ENCODE measurements around the gene SEMA3B.
"Not testable (repeated sequence)": the region's sequence is repeated elsewhere in the genome, so short reads cannot be mapped to it uniquely, and the experiment has no call there.

Gene SEMA3B

GRCh38 chr3:50268703-50269451, at the start of gene SEMA3B:
TSS of gene SEMA3B (plus strand) at chr3:50269147. CDS start at chr3:50269241, 94 bp downstream.
- DNase-seq = no peak

DNA sequence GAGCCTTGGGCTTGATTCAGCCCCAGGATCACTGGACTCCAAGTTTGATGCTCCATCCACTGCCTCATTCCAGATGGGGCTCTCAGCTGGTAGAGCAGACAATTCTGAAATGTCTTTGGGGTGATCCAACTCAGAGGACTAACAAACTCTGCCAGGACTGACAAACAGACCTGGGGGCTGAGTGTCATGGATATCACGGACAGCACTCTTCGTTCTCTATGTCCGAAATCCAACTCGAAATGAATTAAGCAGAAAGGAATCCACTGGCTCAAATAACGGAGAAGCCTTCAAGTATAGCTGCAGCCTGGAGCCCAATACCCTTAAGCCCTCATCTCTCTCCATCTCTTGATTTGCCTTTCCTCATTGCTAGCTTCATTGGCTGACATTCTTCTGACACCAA, 49.7 kb upstream of the SEMA3B start:
- DNase-seq = no peak

DNA sequence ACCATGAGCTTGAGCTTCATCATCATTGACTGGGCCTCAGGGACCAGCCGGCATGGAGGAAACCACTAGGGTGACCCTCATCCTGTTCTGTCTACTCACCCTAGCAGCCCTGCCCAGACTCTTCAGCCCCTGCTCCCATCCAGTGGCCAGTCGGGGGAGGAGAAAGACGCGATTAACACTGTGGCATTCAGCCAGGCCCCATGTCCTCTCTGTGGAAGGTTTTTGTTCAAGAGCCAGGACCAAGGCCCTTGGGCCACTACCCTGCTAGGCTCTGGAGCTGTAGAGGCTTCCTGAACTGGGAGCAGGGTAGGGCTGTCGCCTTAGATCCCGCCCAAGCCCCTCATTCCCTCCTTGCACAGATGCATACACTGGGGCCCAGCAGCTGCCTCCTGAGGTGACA, 48.8 kb upstream of the SEMA3B start:
- DNase-seq = no peak

DNA sequence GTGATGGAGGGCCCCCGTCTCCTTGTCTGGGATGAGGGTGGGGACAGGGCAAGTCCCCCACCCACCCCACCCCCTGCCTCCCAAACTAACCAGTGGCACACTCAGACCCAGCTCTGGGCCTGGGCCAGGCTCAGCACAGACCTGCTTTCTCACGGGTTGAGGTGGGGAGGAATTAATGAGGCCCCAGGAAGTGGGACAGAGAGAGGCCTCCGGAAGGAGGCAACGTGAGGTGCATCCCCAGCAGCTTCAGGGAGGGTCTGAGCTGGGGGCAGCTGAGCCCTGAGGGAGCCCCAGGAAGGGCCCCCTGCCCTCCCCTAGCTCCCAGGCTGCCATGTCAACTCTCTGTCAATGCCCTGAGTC, 47.9 kb upstream of the SEMA3B start:
- DNase-seq = no peak

DNA sequence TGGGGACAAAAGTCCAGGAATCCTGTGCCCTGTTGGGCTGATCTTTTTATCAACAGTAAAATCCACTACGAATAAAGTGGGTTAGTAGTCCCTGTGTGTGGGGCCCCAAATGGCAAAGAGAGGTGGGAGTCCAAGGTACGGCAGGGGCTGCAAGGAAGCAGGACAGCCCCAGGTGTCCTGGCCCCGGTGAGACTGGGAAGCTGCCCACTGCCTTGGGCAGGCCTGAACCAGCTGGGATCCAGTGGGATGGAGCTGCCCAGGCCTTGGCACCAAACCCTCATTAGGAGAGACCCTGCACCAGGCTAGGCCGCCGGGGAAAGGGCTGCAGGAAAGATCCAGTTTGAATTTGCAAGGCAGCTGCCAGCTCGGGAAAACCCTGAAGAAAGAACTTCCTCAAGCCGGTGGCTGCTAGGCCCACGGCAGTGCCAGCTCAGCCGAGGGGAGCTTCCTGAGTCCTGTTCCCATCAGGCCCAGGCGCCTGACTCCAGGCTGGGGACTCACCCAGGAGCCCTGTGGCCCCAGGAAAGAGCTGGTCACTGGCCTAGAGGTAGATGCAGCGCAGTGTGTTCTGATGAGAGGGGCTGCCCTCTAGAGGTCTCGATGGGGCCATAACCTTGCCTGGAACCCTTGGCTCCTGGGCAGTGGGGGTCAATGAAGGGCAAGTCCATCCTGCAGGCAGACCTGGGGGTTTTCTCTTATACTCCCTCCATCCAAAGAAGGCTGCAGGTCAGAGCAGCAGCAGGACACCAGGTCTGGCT, 47.4 kb upstream of the SEMA3B start:
- no peak for DNase-seq

DNA sequence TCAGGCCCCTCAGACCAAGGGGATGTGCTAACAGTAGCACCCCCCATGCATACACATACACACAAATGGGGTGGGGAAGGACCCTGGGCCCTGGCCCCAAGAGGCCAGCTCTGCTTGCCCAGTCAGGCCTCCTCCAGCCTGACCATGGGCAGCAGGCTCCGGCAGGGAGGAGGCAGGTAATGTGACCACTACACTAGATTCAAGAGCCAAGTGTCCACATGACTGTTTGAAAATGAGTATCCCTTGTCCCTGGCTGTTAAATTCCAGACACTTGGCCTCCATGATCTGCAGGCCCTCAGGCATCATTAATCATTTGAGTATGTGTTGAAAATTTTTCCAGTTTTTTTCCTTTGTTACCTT, 46.8 kb upstream of the SEMA3B start:
- no peak for DNase-seq

DNA sequence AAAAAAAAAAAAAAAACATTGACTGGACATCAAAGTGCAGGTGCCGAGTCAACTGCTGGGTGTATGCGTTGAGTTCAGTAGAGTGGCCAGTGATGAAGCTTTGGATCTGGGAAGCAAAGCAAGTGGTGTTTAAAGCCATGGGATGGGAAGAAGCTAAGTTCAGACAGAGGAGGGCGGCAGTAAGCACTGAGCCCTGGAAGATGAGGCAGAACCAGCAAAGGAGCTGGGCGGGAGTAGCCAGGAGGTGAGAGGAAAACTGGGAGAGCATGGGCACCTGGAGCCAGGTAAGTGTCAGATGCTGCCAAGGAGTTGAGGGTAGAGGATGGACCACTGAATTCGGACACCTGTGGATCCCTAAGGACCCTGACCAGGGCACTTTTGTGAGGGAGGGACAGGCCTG, 44.3 kb upstream of the SEMA3B start:
- DNase-seq = no peak

DNA sequence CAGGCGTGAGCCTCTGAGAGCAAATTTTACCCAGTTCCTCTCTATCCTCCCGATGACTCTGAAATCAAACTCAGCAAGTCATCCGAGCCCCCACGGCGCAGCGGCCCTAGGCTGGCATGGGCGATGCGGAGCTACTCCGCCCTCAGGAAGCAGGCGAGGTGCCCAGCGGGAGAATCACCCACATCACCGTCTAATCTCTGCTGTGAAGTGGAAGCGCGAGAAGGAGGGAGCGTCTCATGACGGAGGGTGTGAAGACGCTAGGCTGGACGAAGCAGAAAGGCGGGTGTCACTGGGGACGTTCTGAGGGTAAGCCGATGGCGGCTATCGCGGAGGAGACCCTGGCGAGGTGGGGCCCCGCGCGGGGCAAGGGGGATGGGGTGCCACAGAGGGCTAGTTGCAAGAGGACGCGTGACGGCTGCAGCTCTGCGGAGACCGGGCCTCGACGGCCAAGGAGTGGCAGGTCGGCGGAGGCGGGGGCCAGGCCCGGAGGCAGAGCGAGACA, 42.0 kb upstream of the SEMA3B start:
- no peak for DNase-seq

DNA sequence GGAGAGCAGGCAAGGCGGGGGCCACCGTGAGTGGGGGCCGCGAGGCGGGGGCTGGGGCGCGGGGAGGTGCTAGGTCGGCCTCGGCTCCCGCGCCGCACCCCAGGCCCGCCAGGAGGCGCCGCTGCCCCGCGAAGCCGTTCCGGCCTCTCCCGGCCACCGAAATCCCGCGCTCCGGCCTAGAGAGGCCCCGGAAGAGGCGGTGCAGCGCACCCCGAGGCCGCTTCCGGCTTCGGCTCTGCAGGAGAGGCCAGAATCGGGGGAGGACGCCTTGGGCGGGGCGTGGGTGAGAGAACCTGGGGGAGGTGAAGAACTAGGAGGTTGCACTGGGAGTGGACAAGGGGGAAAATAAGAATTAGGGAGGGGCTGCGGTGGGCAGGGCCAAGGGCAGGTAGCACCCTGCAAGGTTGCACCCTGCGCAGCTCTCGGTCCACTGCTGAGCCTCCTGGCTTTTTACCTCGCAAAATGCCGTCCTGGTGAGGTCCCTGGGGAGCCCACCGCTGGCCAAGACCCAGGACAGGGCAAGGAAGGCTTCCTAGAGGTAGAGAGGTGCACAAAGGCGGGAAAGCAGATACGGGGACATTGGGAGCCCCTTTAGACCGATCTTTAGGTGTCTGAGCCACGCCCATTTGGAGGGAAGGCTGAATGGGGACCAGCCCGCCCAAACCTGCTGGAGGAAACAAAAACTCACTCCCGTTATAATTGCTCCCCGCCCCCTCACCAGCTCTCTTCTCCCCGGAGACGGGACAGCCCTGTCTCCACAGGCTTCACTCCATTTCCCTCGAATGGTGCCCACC, 41.4 kb upstream of the SEMA3B start:
- DNase-seq = peak; percentile 90

- DNase-seq = not testable (repeated sequence)
These were observed 40.7 kb upstream of the SEMA3B start for GRCh38 chr3:50228184-50228763.

DNA sequence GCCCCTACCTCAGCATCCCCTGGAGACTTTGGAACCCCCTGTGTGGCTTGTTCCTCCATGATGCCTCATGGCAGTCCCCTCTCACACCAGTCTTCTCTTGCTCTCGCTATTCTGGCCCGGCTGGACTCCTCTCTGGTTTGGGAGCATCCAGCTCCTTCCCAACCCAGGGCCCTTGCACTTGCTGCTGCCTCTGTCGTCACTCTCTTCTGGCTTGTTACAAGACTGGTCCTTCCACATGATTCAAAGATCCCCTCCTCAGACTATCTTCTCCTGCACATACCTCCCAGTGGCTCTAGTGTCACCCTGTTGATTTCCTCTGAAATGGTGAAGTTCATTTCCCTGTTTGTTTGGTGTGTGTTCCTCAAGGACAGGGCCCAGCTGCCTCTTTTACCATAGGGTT, 39.5 kb upstream of the SEMA3B start:
- no peak for DNase-seq

DNA sequence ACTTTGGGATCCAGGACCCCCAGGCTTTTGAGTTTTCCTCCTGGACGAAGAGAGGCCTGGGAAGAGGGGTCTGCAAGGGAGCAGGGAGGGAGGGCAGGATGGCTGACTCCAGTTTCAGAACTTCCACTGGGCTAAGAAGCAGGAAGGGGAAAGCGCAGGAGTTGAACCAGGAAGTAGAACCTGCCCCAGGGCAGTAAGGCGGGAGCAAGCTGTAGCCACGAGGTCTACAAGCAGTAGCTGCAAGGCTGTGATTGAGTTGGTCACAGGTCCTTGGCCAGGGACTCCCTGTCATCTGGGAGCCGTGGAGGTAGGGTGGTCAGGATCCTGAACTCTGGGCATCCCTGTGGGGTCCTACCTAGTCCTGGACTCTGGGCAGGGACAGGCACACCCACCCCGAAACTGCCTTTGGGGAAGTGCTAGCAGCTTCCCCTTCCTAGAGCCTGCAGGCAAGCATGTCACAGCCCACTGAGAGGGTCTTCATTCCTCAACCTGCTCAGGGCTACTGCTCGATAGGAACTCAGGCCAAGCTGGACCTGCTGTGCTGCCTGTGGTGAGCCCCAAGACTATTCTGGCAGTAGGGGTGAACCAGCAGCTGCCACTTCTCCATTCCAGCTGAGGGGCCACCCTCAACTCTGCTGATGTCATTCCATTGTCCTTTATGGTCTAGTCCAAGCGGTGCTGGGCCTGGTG, 38.7 kb upstream of the SEMA3B start:
- DNase-seq = peak; percentile 17

DNA sequence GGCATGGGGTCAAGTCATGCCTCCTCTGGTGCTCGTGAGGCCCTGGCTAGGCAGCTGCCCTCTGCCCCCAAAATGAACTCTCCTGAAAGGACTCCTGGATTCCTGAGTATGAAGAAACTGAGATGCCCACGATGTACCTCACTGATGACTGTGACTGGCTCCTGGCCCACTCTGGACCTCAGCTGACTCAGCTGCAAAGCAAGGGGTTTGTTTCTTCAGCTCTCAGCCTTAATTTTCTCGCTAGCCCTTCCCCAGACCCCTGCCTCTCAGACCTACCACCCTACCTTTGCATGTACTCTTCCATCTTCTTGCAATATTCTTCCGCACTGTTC, 38.2 kb upstream of the SEMA3B start:
- DNase-seq = no peak

- DNase-seq = no peak
These were observed 37.4 kb upstream of the SEMA3B start for GRCh38 chr3:50231581-50231980.

DNA sequence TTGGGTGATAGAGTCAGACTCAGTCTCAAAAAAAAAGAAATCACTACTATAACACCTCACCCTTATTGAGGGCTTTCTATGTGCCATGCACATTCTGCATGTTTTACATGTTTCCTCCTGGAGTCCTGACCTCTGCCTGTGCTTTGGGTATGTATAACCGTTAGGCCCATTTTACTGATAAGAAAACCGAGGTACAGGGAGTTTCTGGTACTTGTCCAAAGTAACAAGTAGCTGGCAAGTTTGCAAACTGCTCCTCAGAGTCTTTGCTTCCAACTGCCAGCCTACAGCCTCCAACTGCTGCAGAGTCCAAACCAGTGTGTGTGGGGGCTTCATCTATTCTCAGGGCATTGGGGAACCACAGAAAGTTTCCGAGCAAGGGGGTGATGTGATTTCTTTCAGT, 36.6 kb upstream of the SEMA3B start:
- no peak for DNase-seq

- DNase-seq = no peak
These were observed 35.8 kb upstream of the SEMA3B start for GRCh38 chr3:50233176-50233575.

- DNase-seq = peak; percentile 99
These were observed 33.0 kb upstream of the SEMA3B start, which contains the start of gene GNAI2 for GRCh38 chr3:50235716-50236483. TSS of gene GNAI2 (plus strand) at chr3:50236204. CDS start at chr3:50236336, 132 bp downstream.

DNA sequence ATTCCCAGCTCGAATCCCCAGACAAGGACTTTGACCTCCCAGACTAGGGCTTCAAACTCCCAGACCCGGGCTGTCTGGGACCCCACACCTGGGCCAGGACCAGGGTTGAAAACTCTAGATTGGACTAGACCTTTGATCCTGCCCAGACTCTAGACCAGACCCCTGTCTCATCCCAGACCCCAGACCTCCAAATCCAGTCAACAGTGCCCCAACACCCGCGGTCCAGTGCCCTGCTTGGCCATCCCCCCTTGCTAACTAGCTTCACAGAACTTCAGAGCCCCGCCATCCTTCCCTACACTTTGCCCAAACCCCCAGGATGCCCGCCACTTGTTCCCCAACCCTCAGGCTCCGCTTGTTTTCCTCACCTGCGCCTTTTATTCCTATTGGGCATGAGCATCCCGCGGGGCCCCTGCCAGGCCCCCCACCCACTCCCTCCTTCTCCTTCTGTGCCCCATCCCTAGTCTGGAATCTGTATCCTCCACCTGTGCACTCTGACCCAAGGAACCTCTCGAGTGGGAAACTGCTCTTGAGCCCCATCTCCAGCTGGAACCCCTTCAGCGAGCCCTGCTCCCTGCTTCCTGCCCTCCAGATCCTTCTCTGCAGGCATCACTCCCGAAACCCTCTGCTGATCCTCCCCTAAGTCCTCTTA, 32.3 kb upstream of the SEMA3B start:
- DNase-seq = no peak

DNA sequence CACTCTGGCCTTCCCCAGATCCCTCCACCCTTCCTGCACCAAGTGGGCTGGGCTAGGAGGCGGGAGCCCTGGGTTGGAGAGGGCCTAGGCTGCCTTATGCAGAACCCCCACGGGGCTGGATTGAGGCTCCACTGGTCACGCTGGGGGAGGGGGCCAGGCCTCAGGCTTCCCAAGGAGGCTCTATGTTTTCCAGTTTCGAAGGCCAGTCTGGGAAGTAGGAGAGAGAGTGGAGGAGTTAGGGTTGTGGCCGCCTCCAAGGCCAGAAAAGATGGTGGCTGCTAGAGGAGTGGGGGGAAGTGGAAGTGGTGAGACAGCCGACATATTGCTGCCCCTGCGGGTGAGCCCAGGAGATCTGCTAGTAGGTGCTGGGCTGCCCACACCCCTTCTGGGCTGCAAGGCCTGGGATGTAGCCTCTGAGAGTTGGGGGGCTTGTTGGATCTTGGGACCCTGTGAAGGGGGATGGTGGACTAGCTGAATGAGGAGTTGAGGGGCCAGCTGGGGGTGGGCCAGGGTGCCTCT, 31.8 kb upstream of the SEMA3B start:
- peak; percentile 27 for DNase-seq

DNA sequence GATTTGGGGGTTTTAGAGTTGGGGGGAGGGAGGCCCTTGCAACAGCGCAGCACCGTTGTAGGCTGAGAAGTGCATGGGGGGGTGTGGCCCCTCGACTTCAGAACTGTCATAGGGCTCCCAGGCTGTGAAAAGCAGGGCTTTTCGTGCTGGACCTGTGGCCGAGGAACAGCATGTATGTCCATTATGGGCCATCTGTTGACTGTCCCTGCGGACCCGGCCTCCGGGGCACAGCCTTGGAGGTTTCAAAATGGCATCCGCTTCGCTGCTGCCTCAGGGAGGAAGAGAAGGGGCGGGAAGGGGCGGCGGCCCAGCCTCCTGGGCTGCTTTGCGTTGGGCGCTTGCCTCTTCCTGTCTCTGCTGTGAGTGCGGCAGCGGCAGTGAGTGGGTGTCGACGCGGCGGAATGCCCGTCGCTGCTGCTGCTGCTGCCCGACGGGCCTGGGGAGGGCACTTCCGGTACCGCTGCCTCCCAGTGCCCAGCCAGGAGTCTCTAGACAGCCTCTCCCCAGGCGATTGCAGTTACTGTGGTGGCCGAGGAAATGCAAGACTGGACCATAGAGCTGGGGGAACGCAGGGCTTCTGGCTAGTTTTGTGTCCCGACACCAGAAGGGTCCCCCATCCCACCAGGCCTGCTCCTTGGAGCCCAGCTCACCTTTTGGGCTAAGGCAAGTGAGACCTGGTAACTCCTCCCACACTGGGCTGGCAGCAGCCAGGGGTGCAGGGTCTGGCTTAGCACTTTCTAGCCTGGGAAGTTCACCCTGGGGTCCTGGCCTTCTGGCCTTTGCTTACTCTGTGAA, 31.0 kb upstream of the SEMA3B start:
- DNase-seq = peak; percentile 85

Measured in CD4-positive, alpha-beta T cell treated with Interferon gamma for 1 hour (primary cell).